HUES48 (cell line): ENCODE measurements around the gene CYP2B6.
"Not testable (repeated sequence)": the region's sequence is repeated elsewhere in the genome, so short reads cannot be mapped to it uniquely, and the experiment has no call there.

Experiments used
- H3K27ac ChIP-seq: one replicate; pipeline ENCODE4 v1.7.0; 2013; ENCODE audit warnings: low read depth, low read length, inconsistent platforms
- H3K27me3 ChIP-seq: 2 replicates; pipeline ENCODE4 v1.6.1; 2013; ENCODE audit warnings: mild to moderate bottlenecking, low read length; ENCODE audit not compliant: control insufficient read depth, insufficient read depth
- H3K36me3 ChIP-seq: 2 replicates; pipeline ENCODE4 v1.6.1; 2013; ENCODE audit warnings: low read length; ENCODE audit not compliant: control insufficient read depth, insufficient read depth
- H3K4me1 ChIP-seq: 2 replicates; pipeline ENCODE4 v1.6.1; 2013; ENCODE audit warnings: mild to moderate bottlenecking, low read length; ENCODE audit not compliant: control insufficient read depth, insufficient read depth
- H3K4me3 ChIP-seq: 2 replicates; pipeline ENCODE4 v1.5.1; 2013; ENCODE audit warnings: mild to moderate bottlenecking, low read depth, low read length
- H3K9ac ChIP-seq: 2 replicates; pipeline ENCODE4 v1.6.1; 2013; ENCODE audit warnings: mild to moderate bottlenecking, low read depth, low read length, moderate library complexity
- H3K9me3 ChIP-seq: 2 replicates; pipeline ENCODE4 v1.6.1; 2013; ENCODE audit warnings: low read length; ENCODE audit not compliant: control insufficient read depth, insufficient read depth

Gene CYP2B6

GRCh38 chr19:41033324-41033723 is 42.2 kb downstream of the CYP2B6 start:
- not testable (repeated sequence) for H3K9ac ChIP-seq, H3K27ac ChIP-seq, H3K9me3 ChIP-seq, H3K27me3 ChIP-seq, H3K4me1 ChIP-seq, H3K4me3 ChIP-seq, H3K36me3 ChIP-seq

- Histone ChIP-seq H3K9me3 (peaks cover 6% of the 10 kb centered on the region; the same call in 1 of the 2 replicates), H3K36me3 (no peaks in the 10 kb centered on the region), H3K4me3 (no peak overlapping the region), H3K4me1 (no peaks in the 10 kb centered on the region), H3K27me3 (no peaks in the 10 kb centered on the region), H3K9ac (no peak overlapping the region), H3K27ac (no peak overlapping the region)
Observed at GRCh38 chr19:41039806-41040205, 48.7 kb downstream of the CYP2B6 start.

GRCh38 chr19:41045095-41045494 is 54.0 kb downstream of the CYP2B6 start:
- H3K9me3 ChIP-seq, H3K4me3 ChIP-seq, H3K27me3 ChIP-seq: not testable (repeated sequence)

DNA sequence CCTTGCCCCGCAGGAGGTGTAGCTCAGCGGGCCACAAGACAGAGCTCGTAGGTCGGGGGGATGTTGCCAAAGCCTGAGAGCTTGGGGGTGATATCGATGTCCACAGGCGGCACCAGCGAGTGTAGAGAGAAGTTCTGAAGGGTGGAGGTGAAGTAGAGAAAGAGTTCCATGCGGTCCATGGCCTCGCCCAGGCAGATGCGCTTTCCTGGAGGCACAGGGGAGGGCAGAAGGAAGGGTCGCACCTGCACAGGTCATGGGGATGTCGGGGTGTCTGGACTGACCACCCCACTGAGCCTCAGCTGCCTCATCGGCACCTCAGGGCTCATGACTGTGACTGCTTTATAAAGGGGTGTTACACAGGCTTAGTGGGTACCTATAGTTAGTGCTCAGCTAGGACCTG is 59.3 kb downstream of the CYP2B6 start:
- no peak overlapping the region for H3K27ac ChIP-seq
- H3K9me3 ChIP-seq: no peaks in the 10 kb centered on the region
- no peaks in the 10 kb centered on the region for H3K27me3 ChIP-seq
- no peak overlapping the region for H3K4me3 ChIP-seq
- H3K4me1 ChIP-seq: no peaks in the 10 kb centered on the region
- H3K36me3 ChIP-seq: no peaks in the 10 kb centered on the region
- no peak overlapping the region for H3K9ac ChIP-seq

More at GRCh38 chr19:41045095-41045494, 54.0 kb downstream of the CYP2B6 start:
- not testable (repeated sequence) for H3K36me3 ChIP-seq, H3K9ac ChIP-seq, H3K4me1 ChIP-seq, H3K27ac ChIP-seq

- not testable (repeated sequence) for H3K9ac ChIP-seq, H3K9me3 ChIP-seq, H3K4me3 ChIP-seq, H3K27ac ChIP-seq, H3K27me3 ChIP-seq, H3K36me3 ChIP-seq, H3K4me1 ChIP-seq
Observed at GRCh38 chr19:41052162-41052561, 61.1 kb downstream of the CYP2B6 start.

DNA sequence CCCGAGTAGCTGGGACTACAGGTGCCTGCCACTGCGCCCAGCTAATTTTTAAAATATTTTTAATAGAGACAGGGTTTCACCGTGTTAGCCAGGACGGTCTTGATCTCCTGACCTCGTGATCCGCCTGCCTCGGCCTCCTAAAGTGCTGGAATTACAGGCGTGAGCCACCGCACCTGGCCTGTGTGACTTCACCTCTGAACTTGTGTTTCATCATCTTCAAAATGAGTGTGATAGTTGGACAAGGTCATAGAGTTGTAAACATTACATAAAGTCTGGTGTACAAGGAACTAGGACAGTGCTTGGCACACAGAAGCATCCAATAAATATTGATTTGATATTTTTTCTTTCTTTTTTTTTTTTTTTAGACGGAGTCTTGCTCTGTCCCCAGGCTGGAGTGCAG is 62.2 kb downstream of the CYP2B6 start:
- not testable (repeated sequence) for H3K9ac ChIP-seq, H3K27me3 ChIP-seq, H3K4me1 ChIP-seq, H3K27ac ChIP-seq, H3K9me3 ChIP-seq, H3K36me3 ChIP-seq, H3K4me3 ChIP-seq

DNA sequence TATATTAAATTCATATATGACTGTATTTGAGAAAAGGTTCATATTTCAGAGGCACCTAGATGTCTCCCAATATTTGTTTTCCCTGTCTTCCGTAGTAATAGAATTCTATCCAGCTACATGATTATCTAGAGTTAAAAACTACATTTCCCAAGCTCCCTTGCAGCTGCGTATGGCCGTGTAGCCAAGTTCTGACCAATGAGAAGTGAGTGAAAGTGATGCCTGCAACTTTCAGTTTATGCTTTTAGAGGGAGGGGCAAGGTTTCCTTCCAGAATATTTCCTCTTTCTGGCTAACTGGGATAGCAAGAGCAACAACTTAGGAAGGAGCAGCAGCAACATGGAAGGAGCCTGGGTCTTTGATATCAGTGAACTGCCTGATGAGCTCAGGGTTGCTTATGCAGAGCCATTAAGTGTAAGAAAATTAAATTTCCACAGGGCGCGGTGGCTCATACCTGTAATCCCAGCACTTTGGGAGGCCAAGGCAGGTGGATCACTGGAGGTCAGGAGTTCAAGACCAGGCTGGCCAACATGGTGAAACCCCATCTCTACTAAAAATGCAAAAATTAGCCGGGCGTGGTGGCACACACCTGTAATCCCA is 74.0 kb downstream of the CYP2B6 start:
- Histone ChIP-seq H3K27me3 (no peaks in the 10 kb centered on the region), H3K4me1 (no peaks in the 10 kb centered on the region), H3K4me3 (no peak overlapping the region), H3K36me3 (no peaks in the 10 kb centered on the region), H3K9ac (no peak overlapping the region), H3K9me3 (no peaks in the 10 kb centered on the region), H3K27ac (no peak overlapping the region)
